Ascending aorta (tissue), 2 donors: ENCODE measurements around the gene PTPRG. TPM values are rescaled to one million over a fixed set of nuclear protein-coding genes. Genes with fewer than 3 reads are reported as not detected.
"Not testable (repeated sequence)": the region's sequence is repeated elsewhere in the genome, so short reads cannot be mapped to it uniquely, and the experiment has no call there.

ENCODE experiments used
- DNase-seq, 2 donors: peaks; one replicate each; pipeline ENCODE4 v3.0.0-alpha.2; 2019; ENCODE audit warnings: low spot score in 2 of 2
- H3K27ac ChIP-seq, 2 donors: fragments of 200-600 bp; sonication (generic); one replicate each; pipeline ENCODE4 v1.5.1; 2016 to 2017; ENCODE audit warnings: mild to moderate bottlenecking in 1 of 2
- H3K27me3 ChIP-seq: fragments of 200-600 bp; sonication (generic); one replicate; pipeline ENCODE4 v1.5.1; 2017
- H3K36me3 ChIP-seq, 2 donors: fragments of 200-600 bp; sonication (generic); one replicate each; pipeline ENCODE4 v1.5.1; 2016
- H3K4me1 ChIP-seq, 2 donors: fragments of 200-600 bp; sonication (generic); one replicate each; pipeline ENCODE4 v1.5.1; 2016 to 2017; ENCODE audit warnings: mild to moderate bottlenecking in 1 of 2
- H3K4me3 ChIP-seq, 2 donors: fragments of 200-600 bp; sonication (generic); one replicate each; pipeline ENCODE4 v1.5.1; 2016 to 2017; ENCODE audit warnings: mild to moderate bottlenecking in 1 of 2
- H3K9me3 ChIP-seq, 2 donors: fragments of 200-600 bp; sonication (generic); one replicate each; pipeline ENCODE4 v1.5.1; 2016
- intact Hi-C: fragments of 100-400 bp; cut with DNase I; formaldehyde crosslinking; loops from one replicate; pipeline ENCODE4 v1.15.1; 2023
- total RNA-seq: library from RNA; depleted of rRNA; stranded (reverse); fragments of >200 nt; gene quantifications from one replicate; pipeline ENCODE4 v1.1.0, GENCODE V29; 2016
- TF ChIP-seq, protein P1 (sequence below), 3 experiments: fragments of 200-600 bp in 2 of 3; fragments of 450-650 bp in 1 of 3; sonication (generic) in 2 of 3; IDR thresholded peaks; one replicate each; pipeline ENCODE4 v1.5.1; 2016 to 2019; ENCODE audit warnings: antibody characterized with exemption in 3 of 3, mild to moderate bottlenecking in 1 of 3, moderate library complexity in 1 of 3

PTPRG gene
- total RNA-seq, 1 donor from 2014 or later, result 129 TPM

DNA sequence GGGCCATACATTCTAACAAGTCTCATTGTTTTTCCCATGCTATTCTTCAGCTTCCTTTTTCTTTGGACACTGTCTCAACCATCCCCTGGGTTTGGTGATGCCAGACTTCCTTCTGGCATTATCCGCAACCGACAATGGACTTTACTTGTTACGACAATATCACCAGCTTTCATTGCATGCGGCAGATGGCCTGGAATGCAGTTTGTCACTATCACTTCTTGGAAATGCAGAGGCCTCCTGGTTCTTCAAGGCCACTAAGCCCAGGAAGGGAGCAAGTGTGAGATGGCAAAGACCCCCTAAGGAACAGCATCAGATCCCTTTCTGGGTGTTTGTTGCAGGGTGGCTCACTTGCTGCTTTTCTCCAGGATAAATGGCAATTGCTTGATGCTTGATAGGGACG lies 128.6 kb downstream of the PTPRG start:
- Histone ChIP-seq H3K4me3 (no peak overlapping the region), H3K27me3 (no peaks in the 10 kb centered on the region), H3K27ac (no peak overlapping the region), H3K4me1 (peaks cover 0 to 17% of the 10 kb centered on the region in 2 donors), H3K9me3 (no peaks in the 10 kb centered on the region), H3K36me3 (no peaks in the 10 kb centered on the region)
- intact Hi-C loops, result no loop called here
- no peak for DNase-seq
- TF ChIP-seq, protein P1, sequence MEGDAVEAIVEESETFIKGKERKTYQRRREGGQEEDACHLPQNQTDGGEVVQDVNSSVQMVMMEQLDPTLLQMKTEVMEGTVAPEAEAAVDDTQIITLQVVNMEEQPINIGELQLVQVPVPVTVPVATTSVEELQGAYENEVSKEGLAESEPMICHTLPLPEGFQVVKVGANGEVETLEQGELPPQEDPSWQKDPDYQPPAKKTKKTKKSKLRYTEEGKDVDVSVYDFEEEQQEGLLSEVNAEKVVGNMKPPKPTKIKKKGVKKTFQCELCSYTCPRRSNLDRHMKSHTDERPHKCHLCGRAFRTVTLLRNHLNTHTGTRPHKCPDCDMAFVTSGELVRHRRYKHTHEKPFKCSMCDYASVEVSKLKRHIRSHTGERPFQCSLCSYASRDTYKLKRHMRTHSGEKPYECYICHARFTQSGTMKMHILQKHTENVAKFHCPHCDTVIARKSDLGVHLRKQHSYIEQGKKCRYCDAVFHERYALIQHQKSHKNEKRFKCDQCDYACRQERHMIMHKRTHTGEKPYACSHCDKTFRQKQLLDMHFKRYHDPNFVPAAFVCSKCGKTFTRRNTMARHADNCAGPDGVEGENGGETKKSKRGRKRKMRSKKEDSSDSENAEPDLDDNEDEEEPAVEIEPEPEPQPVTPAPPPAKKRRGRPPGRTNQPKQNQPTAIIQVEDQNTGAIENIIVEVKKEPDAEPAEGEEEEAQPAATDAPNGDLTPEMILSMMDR (IDR thresholded peaks at IDR 0.05), result no peak

DNA sequence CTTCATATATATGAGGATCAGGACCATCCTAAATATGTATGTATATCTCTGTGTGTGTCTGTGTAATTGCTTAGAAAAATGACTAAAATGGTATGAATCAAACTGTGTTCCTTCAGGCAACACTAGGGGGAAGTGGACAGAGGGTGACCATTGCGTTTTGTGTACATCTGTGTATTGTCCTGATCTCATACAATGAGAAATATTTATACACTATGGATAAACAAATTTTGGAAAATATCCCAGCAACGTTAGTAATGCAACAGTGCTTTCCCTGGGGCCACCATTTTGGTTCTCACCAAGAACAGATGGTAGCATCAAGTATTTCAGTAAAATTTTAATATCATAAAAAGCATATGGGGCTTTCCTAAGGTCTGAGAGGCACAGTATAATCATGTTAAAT lies 130.1 kb downstream of the PTPRG start:
- H3K4me1 ChIP-seq, result peaks cover 0 to 11% of the 10 kb centered on the region in 2 donors
- TF ChIP-seq, protein P1 (IDR thresholded peaks at IDR 0.05), result no peak
- intact Hi-C loops, result no loop called here
- no peak overlapping the region for H3K4me3 ChIP-seq
- H3K36me3 ChIP-seq, result no peaks in the 10 kb centered on the region
- H3K9me3 ChIP-seq, result no peaks in the 10 kb centered on the region
- H3K27ac ChIP-seq, result no peak overlapping the region
- H3K27me3 ChIP-seq, result no peaks in the 10 kb centered on the region
- DNase-seq, result no peak

DNA sequence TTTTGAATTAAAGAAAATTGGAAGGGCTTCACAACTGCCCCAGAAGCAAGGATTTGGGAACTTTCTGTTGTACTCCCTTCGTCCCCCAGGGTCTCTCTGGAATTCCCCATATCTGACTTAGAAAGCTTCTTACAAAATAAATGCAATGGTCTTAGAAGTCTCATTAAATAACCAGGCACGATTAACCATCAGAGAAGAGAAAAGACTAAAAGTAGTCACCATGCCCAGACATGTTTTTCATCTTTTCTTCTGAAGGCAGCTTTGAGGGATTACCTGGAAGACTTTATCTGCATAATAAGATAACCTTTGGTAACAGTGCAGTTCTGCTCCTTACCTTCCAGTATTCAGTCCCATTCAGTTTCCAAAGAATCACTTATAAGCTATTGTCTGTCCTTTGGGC lies 135.9 kb downstream of the PTPRG start:
- no peak for DNase-seq
- Histone ChIP-seq H3K27me3 (no peaks in the 10 kb centered on the region), H3K4me1 (no peaks in the 10 kb centered on the region), H3K27ac (no peak overlapping the region), H3K9me3 (no peaks in the 10 kb centered on the region), H3K36me3 (no peaks in the 10 kb centered on the region), H3K4me3 (no peak overlapping the region)
- intact Hi-C loops, result no loop called here
- TF ChIP-seq, protein P1 (IDR thresholded peaks at IDR 0.05), result no peak

DNA sequence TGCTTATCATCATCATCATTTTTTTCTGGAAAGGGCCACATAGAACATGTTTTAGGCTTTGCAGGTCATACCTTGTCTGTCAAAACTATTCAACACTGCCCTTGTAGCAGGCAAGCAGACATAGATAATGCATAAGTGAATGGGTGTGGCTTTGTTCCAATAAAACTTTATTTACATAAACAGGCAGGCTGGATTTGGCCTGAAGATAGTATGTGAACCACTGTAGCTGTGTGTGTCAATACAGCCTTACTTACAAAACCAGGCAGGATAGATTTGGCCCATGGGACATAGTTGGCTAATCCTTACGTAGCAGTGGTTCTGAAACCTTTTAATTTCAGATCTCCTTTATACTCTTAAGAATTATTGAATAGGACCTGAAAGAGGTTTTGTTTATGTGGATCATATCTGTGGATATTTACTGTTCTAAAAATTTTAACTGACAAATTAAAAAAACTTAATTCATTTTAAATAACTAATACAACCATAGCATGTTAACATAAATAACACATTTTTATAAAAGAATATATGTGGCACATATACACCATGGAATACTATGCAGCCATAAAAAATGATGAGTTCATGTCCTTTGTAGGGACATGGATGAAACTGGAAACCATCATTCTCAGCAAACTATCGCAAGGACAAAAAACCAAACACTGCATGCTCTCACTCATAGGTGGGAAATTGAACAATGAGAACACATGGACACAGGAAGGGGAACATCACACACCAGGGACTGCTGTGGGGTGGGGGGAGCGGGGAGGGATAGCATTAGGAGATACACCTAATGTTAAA lies 137.1 kb downstream of the PTPRG start:
- H3K27ac ChIP-seq, DNase-seq, H3K4me1 ChIP-seq, H3K36me3 ChIP-seq, intact Hi-C loops, H3K4me3 ChIP-seq, H3K27me3 ChIP-seq, H3K9me3 ChIP-seq: not testable (repeated sequence)

DNA sequence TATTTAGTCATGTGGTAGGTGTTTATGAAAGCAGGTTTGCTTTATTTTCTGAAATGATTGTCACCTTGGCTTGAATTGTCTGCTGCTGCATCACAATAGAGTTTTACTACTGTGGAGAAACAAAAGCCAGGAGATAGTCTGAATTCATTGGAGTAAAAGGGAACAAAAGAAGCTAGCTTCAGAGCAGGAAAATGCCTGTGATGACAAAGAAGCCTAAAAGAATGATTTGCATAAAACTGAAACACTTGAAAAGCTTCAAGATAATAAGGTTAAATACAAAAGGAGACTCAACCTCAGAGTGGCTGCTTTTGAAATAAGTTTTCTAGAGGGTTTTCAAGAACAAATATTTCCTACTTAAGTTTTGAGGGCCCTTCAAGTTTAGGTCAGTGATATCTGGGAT lies 138.3 kb downstream of the PTPRG start:
- Histone ChIP-seq H3K27me3 (no peaks in the 10 kb centered on the region), H3K4me1 (no peaks in the 10 kb centered on the region), H3K36me3 (no peaks in the 10 kb centered on the region), H3K4me3 (no peak overlapping the region), H3K27ac (no peak overlapping the region), H3K9me3 (no peaks in the 10 kb centered on the region)
- TF ChIP-seq, protein P1 (IDR thresholded peaks at IDR 0.05), result no peak
- no peak for DNase-seq
- intact Hi-C loops, result loop anchor here (10.0 kb wide), 1 partner anchor 45 kb away; no protein-coding TSS in a partner anchor

DNA sequence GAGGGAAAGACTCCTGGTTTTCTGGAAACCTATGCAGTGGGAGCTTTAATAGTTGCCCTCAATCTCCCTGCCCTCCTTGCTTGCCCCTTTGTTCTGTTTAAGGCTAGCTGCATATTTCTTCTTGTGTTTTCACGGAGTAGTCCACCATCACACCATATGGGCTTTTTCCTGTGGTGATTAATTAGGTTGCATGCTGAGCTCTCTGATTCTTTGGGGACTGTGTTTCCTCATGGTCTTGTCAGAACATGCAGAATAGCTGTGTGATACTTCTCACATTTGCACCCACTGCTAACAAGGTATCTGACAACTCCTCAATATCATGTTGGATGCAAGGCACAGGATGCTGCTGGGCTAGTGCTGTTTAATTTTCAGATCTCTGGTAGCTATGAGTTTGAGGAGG lies 139.6 kb downstream of the PTPRG start:
- no peak for DNase-seq
- intact Hi-C loops, result loop anchor here (10.0 kb wide), 1 partner anchor 46 kb away; no protein-coding TSS in a partner anchor
- Histone ChIP-seq H3K36me3 (no peaks in the 10 kb centered on the region), H3K27me3 (no peaks in the 10 kb centered on the region), H3K4me1 (no peaks in the 10 kb centered on the region), H3K27ac (no peak overlapping the region), H3K9me3 (no peaks in the 10 kb centered on the region), H3K4me3 (no peak overlapping the region)
- TF ChIP-seq, protein P1 (IDR thresholded peaks at IDR 0.05), result no peak
